ENCODE data around the gene SNX14.

The SNX14 gene

DNA sequence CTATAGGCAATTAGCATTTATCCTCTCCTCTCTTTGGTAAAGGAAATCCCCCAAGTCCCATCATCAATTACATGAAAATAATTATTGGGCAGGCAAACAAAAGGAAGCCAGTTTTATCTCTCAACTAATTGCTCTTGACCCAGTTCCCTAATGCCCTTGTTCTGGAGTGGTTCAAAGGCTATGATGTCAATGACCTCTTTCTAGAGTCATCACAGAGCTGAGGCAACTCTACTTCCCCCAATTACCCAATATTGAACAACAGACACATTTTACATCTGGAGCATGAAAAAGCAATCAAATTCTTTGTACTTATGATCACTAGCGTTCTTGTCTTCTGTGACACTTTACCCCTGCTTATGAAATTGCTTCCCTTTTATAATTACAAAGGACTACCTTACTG, 100.3 kb downstream of the SNX14 start:
- Histone ChIP-seq H3K27me3 (replicated peaks; ENCODE audit: control insufficient read depth, insufficient read depth, low read length) (no peaks in the 10 kb centered on the region), H3K4me3 (replicated peaks; ENCODE audit: low read depth, low read length) (no peak overlapping the region), H3K36me3 (ENCODE audit: control insufficient read depth, insufficient read depth, low read length) (no peaks in the 10 kb centered on the region; the same call in 1 of the 2 replicates)
- TF ChIP-seq CTCF (IDR thresholded peaks at IDR 0.05; ENCODE audit: insufficient read depth, low read length, poor library complexity, severe bottlenecking), result no peak
- DNase-seq (ENCODE audit: extremely low read depth, insufficient read length), result no peak

DNA sequence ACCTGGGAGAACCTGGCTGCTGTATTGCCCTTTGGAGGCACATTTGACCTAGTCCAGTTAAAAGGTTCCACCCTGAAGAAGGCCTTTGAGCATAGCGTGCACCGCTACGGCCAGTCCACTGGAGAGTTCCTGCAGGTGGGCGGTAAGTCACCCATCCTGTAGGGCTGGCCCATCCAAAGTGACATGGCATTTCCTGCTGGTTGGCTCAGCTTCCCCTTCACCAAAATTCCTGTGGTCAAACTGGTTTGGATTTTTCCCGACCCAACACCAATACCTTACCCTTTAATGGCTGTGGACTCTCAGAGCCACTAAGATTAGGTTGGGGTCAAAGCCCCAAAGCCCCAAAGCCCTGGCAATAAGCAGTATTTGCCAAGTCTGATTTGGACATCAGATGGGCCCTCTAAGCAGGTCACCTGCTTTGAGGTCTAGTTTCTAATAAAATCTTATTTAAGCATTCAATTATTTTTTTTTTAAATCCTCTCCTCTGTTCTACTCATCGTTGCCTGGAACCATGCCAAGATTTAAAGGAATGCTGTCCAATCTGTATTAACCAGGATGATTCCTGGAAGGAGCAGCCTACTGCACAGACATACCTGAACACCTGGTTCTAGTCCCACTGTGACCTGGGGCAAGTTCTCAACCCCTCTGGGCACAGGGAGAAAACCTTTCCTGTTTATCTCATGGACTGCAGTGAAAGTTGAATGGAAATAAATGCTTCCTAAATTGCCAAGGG, 103.0 kb downstream of the SNX14 start:
- DNase-seq (ENCODE audit: extremely low read depth, insufficient read length), result no peak
- no peak for TF ChIP-seq CTCF (IDR thresholded peaks at IDR 0.05; ENCODE audit: insufficient read depth, low read length, poor library complexity, severe bottlenecking)
- no peaks in the 10 kb centered on the region for H3K27me3 ChIP-seq (replicated peaks; ENCODE audit: control insufficient read depth, insufficient read depth, low read length)
- H3K4me3 ChIP-seq (replicated peaks; ENCODE audit: low read depth, low read length), result no peak overlapping the region
- no peaks in the 10 kb centered on the region for H3K36me3 ChIP-seq (ENCODE audit: control insufficient read depth, insufficient read depth, low read length)

GRCh38 chr6:85484948-85485347, 108.7 kb downstream of the SNX14 start:
- TF ChIP-seq CTCF (IDR thresholded peaks at IDR 0.05; ENCODE audit: insufficient read depth, low read length, poor library complexity, severe bottlenecking), result no peak
- DNase-seq (ENCODE audit: extremely low read depth, insufficient read length), result no peak
- Histone ChIP-seq H3K4me3 (replicated peaks; ENCODE audit: low read depth, low read length) (no peak overlapping the region), H3K27me3 (replicated peaks; ENCODE audit: control insufficient read depth, insufficient read depth, low read length) (no peaks in the 10 kb centered on the region), H3K36me3 (ENCODE audit: control insufficient read depth, insufficient read depth, low read length) (no peaks in the 10 kb centered on the region)

DNA sequence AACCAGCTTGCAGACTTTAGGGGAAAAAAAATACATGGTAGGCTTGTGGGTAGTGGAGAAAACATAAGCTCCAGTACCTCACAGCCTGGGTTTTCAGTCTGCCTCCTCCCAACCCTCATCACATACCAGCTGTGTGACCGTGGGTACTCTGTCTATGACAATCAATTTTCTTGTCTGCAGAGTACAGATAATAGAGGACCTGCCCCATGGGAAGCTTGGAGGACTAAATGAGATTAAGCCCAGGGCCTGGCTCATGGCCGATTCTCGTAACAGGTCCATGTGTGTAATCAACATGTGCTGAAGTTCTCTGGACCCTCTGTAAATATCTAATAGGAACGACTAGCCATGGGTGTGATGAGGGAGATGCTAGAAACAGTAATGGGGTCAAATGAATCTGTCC, 109.8 kb downstream of the SNX14 start:
- Histone ChIP-seq H3K27me3 (replicated peaks; ENCODE audit: control insufficient read depth, insufficient read depth, low read length) (no peaks in the 10 kb centered on the region), H3K36me3 (ENCODE audit: control insufficient read depth, insufficient read depth, low read length) (no peaks in the 10 kb centered on the region), H3K4me3 (replicated peaks; ENCODE audit: low read depth, low read length) (no peak overlapping the region)
- TF ChIP-seq CTCF (IDR thresholded peaks at IDR 0.05; ENCODE audit: insufficient read depth, low read length, poor library complexity, severe bottlenecking), result no peak
- no peak for DNase-seq (ENCODE audit: extremely low read depth, insufficient read length)

GRCh38 chr6:85482905-85483700, 110.6 kb downstream of the SNX14 start:
- peak; percentile 99 for TF ChIP-seq CTCF (IDR thresholded peaks at IDR 0.05; ENCODE audit: insufficient read depth, low read length, poor library complexity, severe bottlenecking)
- Histone ChIP-seq H3K27me3 (replicated peaks; ENCODE audit: control insufficient read depth, insufficient read depth, low read length) (no peaks in the 10 kb centered on the region), H3K36me3 (ENCODE audit: control insufficient read depth, insufficient read depth, low read length) (no peaks in the 10 kb centered on the region; the same call in 1 of the 2 replicates), H3K4me3 (replicated peaks; ENCODE audit: low read depth, low read length) (no peak overlapping the region)
- peak; percentile 65 for DNase-seq (ENCODE audit: extremely low read depth, insufficient read length)
